Cortex of kidney (tissue), 1 donor: Measurements from ENCODE around the gene AIG1.
"Not testable (repeated sequence)": the region's sequence is repeated elsewhere in the genome, so short reads cannot be mapped to it uniquely, and the experiment has no call there.

Experiments used
- DNase-seq: peaks from one replicate; lab custom pipeline; 2025; lab: John Stamatoyannopoulos, UW

AIG1 gene

DNA sequence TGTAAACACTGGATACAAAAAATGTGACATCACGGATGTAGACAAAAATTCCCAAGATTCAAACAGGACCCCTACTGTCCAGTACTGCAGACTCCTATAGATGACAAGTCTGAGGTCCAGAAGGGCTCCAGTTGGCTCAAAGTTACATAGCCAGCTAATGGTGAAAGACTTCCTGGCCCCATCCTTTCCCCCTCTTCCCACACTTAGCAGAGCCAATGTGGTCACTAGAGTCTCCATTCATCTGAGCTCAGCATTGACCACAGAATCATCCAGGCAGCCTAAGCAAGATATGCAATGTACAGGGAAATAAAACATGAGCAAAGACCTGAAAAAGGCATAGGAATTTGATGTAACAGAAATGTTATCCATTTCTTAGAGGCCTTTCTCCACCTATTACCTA lies 209.3 kb downstream of the AIG1 start:
- no peak for DNase-seq

DNA sequence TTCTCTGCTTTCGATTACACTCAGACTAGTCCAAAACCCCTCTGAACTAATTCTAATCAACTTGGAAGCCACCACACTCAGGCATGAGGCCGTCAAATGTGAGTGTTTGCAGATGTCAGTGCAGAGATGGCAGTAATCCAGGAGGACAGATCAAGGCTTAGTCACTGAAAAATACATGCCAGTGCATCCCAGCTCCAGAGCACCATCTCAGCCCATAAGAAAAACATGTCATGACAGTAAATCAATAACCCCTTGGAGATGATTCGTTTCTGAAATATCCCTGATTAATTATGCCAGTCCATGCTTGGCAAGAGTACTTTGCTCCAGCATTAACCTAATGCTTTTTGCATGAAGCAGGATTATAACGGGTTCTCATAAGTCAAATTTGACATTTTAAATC lies 210.3 kb downstream of the AIG1 start:
- no peak for DNase-seq

DNA sequence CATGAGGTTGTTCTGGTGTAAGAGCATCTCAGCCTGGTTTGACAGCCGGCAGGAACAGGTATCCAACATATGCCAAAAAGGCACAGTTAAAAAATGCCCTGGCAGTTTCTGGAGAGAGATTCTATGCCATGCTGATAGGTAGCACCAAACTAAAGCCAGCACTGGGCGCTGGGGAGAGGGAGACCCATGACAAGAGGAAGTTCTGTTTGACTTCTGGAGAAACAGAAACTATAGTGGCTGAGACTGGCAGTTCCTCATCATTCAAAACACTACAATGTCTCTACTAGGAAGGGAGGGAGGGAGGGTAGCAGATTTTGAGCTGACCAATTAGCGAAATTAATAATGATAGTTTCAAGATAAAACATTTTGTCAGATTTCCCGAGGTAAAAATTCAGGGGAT lies 215.7 kb downstream of the AIG1 start:
- no peak for DNase-seq

DNA sequence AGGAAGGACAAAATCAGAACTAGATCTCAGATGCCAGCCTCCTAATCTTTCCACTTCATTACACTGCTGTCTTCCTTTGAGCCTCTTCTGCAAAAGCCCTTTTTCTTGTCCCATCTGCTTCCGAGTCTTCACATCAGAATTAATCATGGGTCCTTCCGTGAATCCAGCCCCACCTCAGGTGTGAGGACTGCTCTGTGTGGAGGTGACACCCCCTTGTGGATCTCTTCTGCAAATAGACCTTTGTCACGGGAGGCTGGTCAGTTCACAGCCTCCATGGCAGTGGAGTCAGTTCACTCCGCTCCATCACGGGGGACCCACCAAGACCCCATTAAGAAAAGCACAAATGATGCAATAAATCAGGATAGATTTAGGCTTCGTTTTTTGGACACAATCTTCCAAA lies 218.7 kb downstream of the AIG1 start:
- no peak for DNase-seq

DNA sequence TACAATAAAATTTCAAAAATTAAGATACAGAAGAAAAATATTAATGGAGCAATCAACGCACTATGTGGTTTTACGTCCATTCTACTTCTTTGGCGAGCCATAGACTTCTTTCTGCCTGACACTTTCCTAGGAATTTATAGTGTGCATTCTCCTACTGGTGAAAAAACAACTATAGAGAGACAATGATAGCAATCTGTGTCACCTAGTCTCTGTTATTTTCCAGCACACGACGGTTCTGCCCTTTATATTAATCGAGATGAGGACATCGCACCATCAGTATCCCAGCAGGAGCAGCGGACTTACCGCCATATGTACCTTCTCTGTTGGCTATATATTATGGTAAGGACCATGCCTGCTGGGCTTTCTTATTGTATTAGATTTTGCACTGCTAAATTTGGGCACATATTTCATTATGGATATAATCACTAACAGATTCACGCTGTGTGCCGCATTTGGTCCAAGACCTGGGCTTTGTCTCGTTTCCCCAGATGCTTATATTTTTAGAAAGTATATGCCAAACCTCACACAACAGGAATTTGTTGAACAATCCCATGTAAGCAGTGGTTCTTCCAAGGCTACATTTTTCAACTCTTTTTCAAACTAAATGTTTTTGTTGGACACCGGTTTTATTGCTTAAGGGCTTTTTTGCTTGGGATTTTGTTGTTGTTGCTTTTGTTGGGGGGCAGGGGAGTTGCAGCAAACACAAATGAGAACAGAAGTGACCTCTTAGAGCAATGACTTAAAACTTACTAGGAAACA lies 223.4 kb downstream of the AIG1 start:
- no peak for DNase-seq

DNA sequence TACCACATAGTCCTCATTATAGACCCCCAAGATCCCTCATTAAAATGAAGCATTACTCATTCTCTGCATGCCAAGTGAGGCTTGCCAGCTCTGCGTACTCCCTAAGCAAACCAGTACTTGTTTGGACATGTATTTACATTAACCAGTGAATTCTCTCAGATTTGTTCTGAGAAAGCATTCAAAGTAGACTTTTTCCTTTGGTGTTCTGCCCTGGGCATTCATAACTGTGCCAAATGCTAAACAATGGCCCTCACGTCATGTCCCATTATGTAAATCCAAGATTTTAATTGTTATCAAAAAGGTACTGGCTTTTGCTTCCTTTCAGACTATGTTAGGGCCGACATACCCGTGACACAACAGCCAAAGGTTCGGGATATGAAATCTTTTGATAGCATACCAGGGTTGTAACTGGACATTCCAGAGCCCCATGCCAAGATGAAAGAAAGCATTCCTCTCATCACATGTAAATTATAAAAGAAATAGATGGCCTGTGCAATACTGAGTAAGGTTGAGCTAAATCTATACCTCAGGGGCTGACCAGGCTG lies 225.6 kb downstream of the AIG1 start:
- no peak for DNase-seq

DNA sequence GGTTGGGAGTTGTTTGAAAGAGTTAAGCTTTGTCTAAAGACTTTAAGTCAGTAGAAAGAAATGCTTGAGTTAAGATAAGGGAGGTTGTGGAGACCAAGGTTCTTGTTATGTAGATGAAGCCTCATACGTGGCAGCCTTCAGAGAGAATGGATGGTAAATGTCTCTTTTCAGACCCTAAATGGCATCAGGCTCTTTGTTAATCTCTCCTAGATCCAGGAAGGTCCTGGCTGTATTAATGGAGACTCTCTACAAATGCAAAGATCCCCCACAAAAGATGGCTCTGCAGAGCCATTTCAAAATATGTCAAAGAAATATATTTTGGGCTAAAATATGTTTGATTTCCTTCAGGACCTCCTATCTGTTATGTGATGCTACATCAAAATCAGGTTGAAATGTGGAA lies 228.2 kb downstream of the AIG1 start:
- DNase-seq = no peak

DNA sequence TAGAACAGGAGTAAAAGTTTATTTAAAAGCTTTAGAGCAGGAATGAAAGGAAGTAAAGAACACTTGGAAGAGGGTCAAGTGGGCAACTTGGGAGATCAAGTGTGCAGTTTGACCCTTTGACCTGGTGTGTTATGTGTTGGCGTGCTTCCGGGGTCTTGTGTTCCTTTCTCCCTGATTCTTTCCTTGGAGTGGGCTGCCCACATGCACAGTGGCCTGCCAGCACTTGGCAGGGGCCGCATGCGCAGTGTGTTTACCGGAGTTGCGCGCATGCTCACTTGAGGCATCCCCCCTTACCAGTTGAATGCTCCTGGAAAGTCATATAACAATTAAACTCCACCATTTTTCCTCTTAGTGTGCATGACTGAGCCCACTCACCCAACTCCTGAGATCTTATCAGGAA lies 229.5 kb downstream of the AIG1 start:
- DNase-seq = no peak

DNA sequence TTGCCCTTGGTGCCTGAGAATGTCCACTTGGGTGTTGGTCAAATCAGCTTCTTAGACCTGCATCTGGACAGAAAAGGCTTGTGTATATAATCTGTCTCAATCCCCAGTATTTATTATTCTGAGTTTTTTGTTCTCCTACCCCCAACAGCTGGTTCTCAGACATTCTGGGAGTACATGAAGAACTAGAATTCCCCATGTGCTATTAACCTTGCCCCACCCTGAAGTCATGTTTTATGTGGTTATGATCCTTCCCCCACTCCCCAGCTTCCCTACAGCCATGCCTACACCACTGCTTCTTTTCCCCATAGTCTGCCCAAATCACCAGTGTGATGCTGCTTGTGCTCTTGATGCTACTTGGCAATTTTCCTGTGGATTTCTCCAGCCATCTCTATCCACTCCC lies 232.8 kb downstream of the AIG1 start:
- no peak for DNase-seq

DNA sequence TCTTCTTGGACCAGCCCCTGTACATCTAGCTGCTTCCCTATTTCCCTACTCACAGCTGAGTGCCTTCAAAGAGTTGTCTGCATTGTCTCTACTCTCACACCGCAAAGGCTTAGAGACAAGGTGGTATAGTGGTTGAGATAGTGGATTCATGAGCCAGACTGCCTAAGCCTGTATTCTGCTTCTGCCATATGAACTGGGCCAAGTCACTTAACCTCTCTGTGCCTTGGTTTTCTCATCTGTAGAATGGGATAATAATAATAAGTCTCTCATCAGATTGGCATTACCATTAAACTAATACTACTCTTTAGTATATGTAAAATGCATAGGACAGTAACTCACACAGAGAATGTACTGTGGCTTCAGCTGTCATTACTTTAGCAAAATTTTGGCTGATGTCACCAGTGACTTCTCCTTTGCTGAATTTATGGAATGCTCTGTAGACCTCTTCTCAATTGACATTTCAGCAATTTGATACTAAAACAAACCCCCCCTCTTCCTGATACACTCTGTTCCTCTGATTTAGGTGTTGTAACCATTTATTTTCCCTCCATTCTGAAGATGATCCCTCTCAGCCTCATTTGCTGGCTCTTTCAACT lies 233.7 kb downstream of the AIG1 start:
- no peak for DNase-seq

DNA sequence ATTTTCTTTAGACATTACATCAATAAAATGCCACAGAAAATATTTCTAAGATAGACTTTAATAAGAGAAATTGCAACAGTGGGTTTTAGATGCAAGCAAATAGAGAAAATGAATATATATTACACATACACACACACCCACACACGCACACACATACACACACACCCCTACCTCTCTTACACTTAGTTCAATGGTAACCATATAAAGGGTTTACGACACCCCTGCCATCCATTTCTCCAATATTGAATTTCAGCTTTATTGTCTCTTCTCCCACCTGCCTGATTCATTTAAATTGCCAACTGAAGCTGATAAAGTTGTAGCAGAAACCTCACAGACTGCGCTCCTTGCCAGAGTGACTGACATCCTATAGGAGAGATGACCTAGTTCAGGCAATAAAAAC lies 235.2 kb downstream of the AIG1 start:
- no peak for DNase-seq

DNA sequence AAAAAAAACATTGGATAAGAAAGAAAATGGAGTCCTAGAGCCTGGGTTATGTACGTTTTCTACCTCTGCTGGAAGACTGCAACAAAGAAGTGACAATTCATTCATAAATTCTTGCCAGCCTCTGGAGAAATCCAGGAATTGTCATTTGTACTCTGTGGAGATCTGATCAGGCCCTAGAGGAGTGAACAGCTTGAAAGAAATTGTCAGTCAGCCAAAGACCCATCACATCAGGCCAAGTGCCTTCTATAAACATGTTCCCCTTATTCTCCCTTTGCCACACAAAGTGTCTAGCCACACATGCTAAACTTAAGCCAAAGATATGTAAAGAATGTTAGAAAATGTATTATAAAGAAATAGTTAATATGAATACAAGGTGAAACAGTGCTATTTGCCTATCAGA lies 237.4 kb downstream of the AIG1 start:
- DNase-seq = no peak

DNA sequence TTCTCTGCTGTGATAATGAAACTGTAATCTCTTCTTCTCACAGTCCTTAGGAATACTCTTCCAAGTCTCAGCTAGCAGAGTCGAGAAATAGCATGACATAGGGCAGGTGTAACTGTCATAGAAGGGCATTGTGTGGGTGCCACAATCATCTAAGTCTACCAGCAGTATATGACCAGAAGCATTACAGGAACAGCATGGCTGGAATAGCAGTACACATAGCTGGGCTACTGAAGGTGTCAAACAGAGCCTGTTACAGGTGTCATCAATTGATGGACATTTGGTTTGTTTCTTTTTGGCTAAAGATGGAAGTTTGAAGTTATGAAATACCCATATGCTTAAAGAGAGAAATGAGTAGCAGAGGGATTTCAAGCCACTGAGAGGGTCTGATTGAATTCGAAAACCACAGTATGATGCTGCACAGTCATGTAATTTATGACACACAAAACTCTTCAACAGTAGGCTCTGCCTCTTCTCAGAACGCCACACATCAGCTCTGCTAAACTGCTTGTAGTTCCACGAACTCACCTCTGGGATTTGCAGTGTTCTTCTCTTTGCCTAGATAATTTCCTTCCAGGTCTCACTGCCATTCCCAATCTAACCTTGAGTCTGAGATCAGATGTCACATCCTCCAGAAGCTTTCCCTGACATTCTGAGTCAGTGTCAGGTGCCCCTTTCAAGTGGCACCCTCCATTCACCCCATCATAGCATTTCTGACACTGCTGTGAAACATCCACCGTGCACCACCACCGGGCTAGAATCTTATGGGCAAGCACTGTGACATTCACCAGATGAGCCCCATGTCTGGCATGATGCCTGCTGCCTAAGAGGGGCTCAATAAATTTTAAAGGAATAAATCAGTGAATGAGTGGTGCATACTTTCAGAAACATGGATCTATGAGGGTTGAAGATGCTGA lies 238.8 kb downstream of the AIG1 start:
- no peak for DNase-seq

DNA sequence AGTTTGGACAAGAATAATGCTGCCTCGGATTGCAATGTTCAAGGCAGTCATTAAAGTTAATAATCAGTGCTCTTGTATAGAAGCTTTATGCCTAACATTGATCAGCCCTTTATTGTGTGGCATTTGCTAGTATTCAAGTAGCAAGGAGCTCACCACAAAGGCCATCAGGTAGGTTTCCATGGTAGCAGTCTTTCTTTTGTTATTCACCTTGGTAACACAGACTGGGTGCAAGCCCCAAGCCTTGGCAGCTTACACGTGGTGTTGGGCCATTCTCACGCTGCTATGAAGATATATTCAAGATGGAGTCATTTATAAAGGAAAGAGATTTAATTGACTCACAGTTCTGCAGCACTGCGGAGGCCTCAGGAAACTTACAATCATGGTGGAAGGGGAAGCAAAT lies 240.5 kb downstream of the AIG1 start:
- no peak for DNase-seq

DNA sequence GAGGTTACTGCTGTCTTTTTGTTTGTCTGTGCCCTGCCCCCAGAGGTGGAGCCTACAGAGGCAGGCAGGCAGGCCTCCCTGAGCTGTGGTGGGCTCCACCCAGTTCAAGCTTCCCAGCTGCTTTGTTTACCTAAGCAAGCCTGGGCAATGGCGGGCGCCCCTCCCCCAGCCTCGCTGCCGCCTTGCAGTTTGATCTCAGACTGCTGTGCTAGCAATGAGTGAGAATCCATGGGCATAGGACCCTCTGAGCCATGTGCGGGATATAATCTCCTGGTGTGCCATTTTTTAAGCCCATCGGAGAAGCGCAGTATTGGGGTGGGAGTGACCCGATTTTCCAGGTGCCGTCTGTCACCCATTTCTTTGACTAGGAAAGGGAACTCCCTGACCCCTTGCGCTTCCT lies 247.1 kb downstream of the AIG1 start:
- DNase-seq = not testable (repeated sequence)

DNA sequence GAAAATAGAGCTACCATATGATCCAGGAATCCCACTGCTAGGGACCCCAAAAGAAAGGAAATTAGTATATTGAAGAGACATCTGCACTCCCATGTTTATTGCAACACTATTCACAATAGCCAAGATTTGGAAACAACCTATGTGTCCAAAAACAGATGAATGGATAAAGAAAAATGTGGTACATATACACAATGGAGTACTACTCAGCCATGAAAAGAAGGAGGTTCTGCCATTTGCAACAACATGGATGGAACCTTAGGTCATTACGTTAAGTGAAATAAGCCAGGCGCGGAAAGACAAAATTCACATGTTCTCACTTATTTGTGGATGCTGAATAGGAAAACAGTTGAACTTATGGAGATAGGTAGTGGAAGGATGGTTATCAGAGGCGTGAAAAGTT lies 252.5 kb downstream of the AIG1 start:
- DNase-seq = no peak

DNA sequence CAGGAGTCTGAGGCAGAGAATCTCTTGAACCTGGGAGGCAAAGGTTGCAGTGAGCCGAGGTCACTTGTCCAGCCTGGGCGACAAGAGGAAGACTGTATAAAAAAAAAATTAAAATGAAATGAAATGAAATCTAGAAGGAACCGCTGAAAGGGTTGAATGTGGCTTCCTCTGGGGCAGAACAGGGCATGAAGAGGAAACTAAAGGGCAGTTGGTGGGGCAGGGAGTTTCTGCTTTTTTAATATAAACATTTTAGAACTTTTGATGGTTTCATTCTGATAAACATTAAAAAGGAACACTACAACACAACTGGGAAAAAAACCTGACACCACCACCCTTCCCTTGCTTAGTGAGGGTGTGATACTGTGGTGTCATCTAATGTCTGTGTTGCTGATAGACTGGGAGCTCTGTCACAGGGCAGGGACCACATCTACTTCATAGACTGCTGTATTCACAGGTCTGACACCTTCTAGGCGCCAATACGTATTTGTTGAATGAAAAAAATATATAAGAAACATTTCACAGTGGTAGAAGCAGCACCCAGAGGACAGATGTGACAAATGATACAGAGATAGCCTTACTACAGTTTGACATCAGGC lies 260.9 kb downstream of the AIG1 start:
- DNase-seq = no peak

DNA sequence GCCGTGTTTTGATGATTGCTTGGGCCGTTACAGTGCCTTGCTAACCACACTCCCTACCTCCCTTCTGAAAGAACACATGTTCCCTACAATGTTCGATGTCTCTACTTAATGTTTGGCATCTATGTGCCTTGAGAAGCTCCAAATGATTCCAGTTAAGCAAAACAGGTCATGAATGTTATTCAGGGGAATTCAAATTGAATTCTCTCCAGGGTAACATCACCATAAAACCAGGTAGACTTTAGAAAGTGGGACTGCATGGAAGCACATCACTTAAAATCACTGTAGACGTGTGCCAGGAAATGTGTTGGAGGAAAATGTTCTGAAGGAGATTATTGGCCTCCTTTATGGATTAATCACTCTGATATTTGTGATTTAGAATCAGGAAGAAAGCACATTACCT lies 261.7 kb downstream of the AIG1 start:
- DNase-seq = no peak

DNA sequence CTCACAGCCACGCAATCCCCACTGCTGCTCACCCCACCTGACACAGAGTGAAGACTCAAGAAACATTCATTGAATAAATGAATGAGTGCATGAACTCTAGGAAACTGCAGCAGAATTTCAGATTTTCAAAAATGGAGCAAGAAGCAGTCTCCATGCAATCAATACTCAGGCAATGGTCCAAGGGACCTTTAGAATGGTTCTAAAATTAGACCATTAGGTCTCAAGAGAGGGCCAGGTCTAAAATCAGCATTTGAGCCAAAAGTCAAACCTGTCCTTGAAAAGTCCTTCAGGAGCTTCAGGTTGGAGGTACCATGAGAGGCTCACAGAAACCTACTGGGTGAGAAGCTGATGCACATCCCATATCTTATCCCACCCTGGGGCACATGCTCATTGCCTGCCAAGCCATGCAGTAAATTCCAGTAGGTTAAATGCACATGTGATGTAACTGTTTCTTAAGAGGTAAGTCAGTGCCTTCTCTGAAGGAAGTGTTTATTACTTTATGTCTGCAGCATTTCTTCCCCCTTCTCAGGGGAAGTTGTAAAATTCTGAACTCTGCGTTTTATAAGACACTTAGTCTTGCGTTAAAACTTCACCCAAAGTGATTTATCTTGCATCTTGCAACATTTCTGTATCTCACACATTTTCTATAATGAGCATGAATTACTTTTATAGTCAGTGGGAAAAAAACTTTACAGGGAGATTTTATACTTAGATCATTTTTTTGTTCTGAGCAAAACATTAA lies 263.2 kb downstream of the AIG1 start:
- DNase-seq = no peak

DNA sequence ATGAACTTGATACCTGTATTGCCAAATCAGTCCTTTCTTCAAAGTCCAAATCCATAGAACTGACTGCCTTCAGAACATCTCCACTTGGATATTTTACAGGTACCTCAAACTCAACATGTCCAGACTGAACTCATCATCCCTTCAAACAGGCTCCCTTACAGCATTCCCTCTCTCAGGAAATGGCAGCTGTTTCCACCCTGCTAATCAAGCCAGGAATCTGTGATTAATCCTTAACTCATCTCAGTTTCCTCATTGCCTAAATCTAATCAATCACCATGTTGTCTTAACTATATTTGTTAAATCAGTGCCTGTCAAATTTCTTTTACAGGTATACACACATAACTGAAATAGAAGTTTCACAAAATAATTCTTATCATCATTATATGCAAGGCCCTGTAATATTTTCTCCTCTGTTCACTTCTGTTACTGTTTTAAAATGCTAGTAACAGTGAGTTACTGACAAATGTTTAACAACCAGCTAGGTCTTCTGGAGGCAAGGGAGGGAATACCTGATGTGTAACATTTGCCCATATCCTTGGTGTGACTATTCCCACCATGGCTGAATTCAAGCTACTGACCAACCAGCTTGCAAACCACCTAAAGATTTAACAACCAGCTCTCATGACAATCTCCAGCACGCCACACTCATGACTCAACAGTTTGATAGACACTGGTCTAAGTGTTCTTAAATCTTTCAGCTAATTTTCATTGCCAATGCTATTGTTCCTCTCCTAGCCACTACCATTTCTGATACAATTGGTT lies 264.9 kb downstream of the AIG1 start:
- DNase-seq = no peak

DNA sequence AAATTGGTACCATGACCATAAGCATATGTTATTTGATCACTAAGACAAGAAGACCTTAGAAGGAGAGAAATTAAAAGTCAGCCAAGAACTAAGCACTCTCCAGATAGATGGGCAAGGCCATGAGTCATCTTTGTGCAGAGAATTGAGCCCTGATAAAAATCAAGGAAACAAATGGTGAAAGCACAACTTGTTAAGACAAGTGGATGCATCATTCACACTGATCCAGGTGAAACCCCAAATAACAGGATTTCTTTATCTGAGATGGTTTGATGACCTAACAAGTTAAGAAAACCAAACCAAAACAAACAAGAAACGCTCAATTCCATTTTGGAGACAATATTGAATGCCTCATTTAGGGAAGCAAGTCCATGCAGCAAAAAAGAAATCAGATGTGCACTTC lies 268.2 kb downstream of the AIG1 start:
- no peak for DNase-seq
